Esophagus squamous epithelium (tissue), 4 donors: ENCODE data around the gene SLC14A1.

Source experiments
- CTCF ChIP-seq, 6 experiments: fragments of 450-650 bp in 4 of 6; fragments of 200-600 bp in 2 of 6; sonication (generic) in 2 of 6; IDR thresholded peaks; one replicate each; pipeline ENCODE4 v1.5.1; 2016 to 2019; ENCODE audit warnings: antibody characterized with exemption in 6 of 6, mild to moderate bottlenecking in 4 of 6, moderate library complexity in 4 of 6
- POLR2A ChIP-seq, 4 donors: fragments of 450-650 bp; IDR thresholded peaks; one replicate each; pipeline ENCODE4 v1.6.1; 2017; ENCODE audit warnings: antibody characterized with exemption in 4 of 4, mild to moderate bottlenecking in 4 of 4, moderate library complexity in 3 of 4

DNA sequence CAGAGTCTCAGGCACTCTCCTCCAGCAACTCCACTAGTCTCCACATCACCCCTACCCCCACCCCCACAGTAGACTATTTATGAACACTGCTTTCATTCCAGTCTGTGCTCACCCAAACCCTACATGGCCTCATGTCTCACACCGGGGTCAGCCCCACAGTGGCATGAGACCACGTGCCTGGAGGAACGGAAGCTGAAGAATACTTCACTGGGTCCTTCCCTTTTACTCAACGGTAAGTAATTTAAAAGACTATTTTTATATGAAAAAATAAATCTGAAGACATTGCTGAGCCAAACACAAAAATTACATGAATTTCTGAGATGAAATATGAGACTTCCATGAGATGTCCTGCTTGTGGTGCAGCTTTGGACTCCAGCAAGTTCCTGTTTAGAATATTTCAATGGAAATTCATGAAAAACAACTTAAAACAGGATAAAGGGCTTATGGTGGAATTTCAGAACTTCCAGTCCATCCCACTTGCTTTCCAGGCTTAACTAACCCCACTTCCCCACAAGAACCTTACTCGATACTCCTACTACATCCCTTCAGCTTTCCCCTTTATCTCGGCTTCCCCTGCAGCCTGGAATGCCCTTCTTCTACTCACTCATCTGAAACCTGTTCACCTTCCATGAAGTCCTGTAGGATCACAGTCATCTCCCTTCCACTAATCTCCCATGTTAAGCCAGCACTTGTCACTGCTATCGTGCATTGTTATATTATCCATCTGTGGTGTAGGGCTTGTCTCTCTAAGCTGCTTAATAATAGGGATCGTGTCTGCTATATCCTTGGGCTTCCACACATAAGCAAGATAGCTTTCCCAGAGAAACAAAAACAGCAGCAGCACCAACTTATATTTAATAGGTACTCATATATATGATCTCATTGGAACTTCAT is 47.9 kb downstream of the SLC14A1 start:
- TF ChIP-seq CTCF (IDR thresholded peaks at IDR 0.05), result no peak
- no peak for TF ChIP-seq POLR2A (IDR thresholded peaks at IDR 0.05)
